CD4-positive, alpha-beta T cell treated with Interleukin-6 for 4 hours (primary cell): Measurements from ENCODE around the gene PLEKHH1.

ENCODE experiments used
- DNase-seq: peaks from one replicate; pipeline ENCODE4 v3.0.0-alpha.2; 2020; ENCODE audit warnings: mixed read lengths

PLEKHH1 gene

GRCh38 chr14:67569011-67569650 is 36.0 kb downstream of the PLEKHH1 start:
- no peak for DNase-seq

GRCh38 chr14:67569651-67570290 is 36.7 kb downstream of the PLEKHH1 start:
- no peak for DNase-seq

DNA sequence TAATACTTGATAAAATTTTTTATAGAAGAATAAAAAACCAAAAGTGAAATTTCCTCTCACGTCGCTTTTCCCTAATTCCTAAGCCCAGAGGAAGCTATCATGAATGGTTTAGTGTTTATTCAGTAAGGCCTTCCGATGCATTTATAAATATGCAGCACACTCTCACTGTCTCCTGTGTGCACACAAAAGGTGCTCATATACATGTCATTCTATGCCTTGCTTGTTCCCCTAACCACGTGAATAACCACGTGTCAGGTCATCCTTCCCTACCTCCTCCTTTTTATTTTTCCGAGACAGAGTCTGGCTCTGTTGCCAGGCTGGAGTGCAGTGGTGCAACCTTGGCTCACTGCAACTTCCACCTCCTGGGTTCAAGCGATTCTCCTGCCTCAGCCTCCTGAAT is 37.4 kb downstream of the PLEKHH1 start:
- DNase-seq: no peak

- peak; percentile 78 for DNase-seq
Measured at GRCh38 chr14:67571275-67571990, 38.3 kb downstream of the PLEKHH1 start.

DNA sequence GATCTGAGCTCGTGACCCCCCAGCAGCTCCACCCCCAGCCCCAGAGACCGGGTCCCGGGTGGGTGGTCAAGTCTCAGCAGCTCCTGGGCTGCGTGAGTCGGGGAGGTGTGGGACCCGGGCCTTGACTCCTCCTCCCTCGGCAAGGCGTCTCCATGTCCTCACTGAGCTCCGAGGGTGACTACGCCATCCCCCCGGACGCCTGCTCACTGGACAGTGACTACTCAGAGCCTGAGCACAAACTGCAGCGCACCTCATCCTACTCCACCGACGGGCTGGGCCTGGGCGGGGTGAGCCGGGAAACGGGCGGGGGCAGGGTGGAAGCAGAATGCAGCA is 38.9 kb downstream of the PLEKHH1 start:
- DNase-seq: no peak

- no peak for DNase-seq
Measured at GRCh38 chr14:67572608-67573007, 39.5 kb downstream of the PLEKHH1 start.

DNA sequence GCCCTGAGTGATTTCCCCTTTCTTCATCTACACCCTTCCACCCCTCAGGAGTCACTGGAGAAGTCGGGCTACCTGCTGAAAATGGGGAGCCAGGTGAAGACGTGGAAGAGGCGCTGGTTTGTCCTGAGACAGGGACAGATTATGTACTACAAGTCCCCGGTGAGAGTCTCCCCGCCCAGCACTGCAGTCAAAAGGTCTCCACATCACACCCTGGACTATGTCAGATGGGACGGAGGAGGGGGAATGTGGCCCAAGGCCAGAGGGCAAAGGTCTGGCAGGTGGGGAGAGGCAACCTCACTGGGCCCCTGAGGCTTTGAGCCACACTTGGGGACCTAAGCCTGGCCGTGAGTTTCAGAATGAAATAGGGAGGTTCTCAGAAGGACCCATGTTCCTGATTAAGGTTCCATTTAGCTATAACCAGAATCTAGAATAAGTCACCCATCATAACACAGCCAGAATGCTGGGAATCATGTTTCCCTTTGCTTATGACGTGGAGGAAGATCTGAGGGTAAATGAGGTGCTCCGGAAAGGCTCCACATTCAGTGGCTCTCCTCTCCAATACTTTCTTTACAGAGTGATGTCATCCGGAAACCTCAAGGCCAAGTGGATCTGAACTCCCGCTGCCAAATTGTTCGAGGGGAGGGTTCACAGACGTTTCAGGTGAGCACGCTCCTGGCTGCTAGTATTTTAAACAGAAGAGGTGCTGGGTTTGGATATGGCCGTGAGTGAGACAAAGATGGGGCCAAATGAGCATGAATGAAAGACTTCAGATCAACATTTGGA is 40.3 kb downstream of the PLEKHH1 start:
- no peak for DNase-seq

- DNase-seq: no peak
Measured at GRCh38 chr14:67574156-67574555, 41.1 kb downstream of the PLEKHH1 start.

DNA sequence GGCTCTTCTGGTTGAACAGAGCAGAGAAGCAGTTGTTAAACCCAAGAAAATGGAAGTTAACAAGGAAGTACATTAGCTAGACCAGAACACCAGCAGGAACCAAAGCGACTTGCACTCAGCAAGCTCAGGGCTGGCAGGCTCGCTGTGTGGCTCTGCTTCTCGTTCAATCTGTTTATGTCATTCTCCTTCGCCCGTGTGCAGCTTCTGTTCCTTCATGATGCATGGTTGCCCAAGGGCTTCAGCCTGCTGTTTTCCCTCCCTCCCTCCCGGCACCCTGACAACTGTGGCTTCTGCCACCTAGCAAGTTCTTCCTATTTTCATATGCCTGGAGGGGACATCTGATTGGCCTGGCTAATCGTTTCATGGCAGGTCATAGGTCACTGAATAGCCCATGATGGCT is 41.7 kb downstream of the PLEKHH1 start:
- no peak for DNase-seq

- no peak for DNase-seq
Measured at GRCh38 chr14:67575684-67576083, 42.6 kb downstream of the PLEKHH1 start.

- DNase-seq: no peak
Measured at GRCh38 chr14:67576216-67576955, 43.3 kb downstream of the PLEKHH1 start.

- DNase-seq: no peak
Measured at GRCh38 chr14:67577181-67577808, 44.2 kb downstream of the PLEKHH1 start.

DNA sequence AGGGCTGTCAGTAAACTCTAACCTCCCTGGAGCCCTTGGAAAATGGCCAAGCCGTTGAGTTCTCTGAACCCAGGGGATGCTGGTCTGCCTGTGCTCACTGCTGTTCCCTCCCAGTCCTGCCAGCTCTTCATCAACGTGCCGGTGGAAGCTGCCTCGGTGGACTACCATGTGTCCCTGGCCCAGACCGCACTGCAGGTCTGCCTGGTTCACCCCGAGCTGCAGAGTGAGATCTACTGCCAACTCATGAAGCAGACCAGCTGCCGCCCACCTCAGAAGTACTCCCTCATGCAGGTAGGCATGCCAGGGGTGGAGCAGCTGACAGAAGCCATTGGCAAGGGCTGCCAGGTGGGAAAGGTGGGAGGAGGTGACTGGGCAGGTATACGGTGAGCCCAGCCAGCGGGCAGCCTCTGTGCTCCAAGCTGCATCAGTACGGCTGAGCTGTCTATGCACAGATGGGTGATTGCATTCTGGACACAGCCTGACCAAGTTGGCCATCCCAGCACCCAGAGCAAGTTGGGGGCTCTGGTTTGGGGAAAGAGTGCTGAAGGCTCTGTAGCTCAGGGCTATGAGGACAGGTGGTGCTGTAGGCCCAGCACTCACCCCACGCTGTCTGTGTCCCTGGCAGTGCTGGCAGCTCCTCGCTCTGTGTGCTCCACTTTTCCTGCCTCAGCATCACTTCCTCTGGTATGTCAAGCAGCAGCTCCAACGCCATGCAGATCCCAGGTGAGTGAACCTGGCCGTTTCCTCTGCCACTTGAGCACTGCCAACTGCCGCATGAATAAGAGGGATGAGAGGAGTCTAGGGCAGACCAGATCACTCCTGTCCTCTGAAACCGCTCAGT is 45.0 kb downstream of the PLEKHH1 start:
- no peak for DNase-seq

DNA sequence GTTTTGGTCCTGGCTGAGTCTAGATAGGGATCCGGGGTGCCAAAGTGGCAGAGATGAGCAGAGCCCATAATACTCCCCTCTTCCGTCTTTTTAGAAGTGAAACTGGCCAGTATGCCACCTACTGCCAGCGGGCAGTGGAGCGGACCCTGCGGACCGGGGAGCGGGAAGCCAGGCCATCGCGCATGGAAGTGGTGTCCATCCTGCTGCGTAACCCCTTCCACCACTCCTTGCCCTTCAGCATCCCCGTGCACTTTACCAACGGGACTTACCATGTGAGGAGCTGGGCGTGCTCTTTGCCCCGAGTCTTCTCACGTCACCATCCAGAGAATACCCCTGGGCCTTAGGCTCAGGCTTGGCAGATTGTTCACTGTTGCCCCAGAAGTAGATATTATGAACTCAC is 46.0 kb downstream of the PLEKHH1 start:
- DNase-seq: no peak

- no peak for DNase-seq
Measured at GRCh38 chr14:67579636-67580035, 46.5 kb downstream of the PLEKHH1 start.

GRCh38 chr14:67580336-67581171 is 47.5 kb downstream of the PLEKHH1 start:
- DNase-seq: no peak

DNA sequence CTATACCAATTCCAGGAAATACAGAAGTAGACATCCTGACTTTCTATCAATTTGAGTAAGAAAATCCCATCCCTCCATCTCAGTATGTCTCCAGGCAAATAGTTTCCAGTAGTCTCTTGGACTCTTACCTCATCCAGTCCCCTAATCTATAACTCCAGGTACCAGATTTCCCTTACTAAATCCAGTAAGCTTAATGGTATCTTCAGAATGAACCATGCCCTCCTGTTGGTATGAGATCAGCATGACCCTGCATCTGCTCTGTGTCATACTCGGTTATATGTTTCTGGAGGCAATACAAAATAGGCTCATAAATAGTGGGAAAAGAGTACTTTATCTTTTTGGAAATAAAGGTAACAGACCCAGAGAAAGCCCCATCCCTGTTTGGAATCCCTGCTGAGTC is 48.6 kb downstream of the PLEKHH1 start:
- DNase-seq: no peak

- DNase-seq: no peak
Measured at GRCh38 chr14:67582061-67582460, 49.0 kb downstream of the PLEKHH1 start.

GRCh38 chr14:67583711-67584644 is 50.9 kb downstream of the PLEKHH1 start:
- DNase-seq: peak; percentile 44
